Nephron (organoid): ENCODE measurements around the gene PSMB11.

Experiments
- H3K27ac Mint-ChIP-seq, 3 experiments: 2 replicates each; pipeline ENCODE4 v1.8.0; 2020; ENCODE audit warnings: mixed read lengths in 3 of 3, mild to moderate bottlenecking in 2 of 3, moderate library complexity in 1 of 3
- H3K27me3 Mint-ChIP-seq: 2 replicates; pipeline ENCODE4 v1.8.0; 2021; ENCODE audit warnings: low read depth, mild to moderate bottlenecking, moderate library complexity, mixed read lengths
- H3K36me3 Mint-ChIP-seq: 2 replicates; pipeline ENCODE4 v1.8.0; 2020; ENCODE audit warnings: low read depth, mixed read lengths
- H3K4me1 Mint-ChIP-seq: 2 replicates; pipeline ENCODE4 v1.8.0; 2020; ENCODE audit warnings: mixed read lengths
- H3K4me3 Mint-ChIP-seq, 3 experiments: 2 replicates each; pipeline ENCODE4 v1.8.0; 2020; ENCODE audit warnings: mild to moderate bottlenecking in 3 of 3, mixed read lengths in 3 of 3, moderate library complexity in 2 of 3
- H3K9me3 Mint-ChIP-seq: 2 replicates; pipeline ENCODE4 v1.8.0; 2020; ENCODE audit warnings: mixed read lengths
- TF ChIP-seq, protein P1 (sequence below), 3 experiments: fragments of 200-600 bp; sonication (generic); IDR thresholded peaks; one replicate each; pipeline ENCODE4 v1.5.0; 2021; ENCODE audit warnings: antibody characterized with exemption in 3 of 3; ENCODE audit not compliant: unreplicated experiment in 3 of 3

PSMB11 gene

DNA sequence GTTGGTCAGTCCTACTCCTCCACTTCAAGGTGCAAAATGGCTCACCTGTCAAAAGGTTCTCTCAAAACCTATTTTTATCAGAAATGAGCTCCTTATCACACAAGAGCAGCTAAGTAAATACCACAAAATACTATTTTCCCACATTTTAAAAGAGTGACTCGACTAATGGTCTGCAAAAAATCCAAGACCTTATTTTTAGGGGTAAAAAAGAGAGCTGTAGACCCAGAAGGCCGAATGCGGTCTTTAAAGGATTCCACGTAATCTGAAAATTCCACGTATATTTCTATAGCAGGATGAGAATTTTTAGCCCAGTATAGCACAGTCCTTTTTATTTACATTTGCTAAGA, 35.9 kb upstream of the PSMB11 start:
- Mint-ChIP-seq H3K27me3 (no peaks in the 10 kb centered on the region), H3K4me1 (peaks cover 48% of the 10 kb centered on the region), H3K4me3 (peak overlapping the region; percentile 92 to 97 (median 96)), H3K27ac (peak overlapping the region; percentile 99), H3K9me3 (no peaks in the 10 kb centered on the region), H3K36me3 (no peaks in the 10 kb centered on the region)
- TF ChIP-seq, protein P1, sequence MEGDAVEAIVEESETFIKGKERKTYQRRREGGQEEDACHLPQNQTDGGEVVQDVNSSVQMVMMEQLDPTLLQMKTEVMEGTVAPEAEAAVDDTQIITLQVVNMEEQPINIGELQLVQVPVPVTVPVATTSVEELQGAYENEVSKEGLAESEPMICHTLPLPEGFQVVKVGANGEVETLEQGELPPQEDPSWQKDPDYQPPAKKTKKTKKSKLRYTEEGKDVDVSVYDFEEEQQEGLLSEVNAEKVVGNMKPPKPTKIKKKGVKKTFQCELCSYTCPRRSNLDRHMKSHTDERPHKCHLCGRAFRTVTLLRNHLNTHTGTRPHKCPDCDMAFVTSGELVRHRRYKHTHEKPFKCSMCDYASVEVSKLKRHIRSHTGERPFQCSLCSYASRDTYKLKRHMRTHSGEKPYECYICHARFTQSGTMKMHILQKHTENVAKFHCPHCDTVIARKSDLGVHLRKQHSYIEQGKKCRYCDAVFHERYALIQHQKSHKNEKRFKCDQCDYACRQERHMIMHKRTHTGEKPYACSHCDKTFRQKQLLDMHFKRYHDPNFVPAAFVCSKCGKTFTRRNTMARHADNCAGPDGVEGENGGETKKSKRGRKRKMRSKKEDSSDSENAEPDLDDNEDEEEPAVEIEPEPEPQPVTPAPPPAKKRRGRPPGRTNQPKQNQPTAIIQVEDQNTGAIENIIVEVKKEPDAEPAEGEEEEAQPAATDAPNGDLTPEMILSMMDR (IDR thresholded peaks at IDR 0.05; ENCODE audit: unreplicated experiment in 3 of 3): no peak

DNA sequence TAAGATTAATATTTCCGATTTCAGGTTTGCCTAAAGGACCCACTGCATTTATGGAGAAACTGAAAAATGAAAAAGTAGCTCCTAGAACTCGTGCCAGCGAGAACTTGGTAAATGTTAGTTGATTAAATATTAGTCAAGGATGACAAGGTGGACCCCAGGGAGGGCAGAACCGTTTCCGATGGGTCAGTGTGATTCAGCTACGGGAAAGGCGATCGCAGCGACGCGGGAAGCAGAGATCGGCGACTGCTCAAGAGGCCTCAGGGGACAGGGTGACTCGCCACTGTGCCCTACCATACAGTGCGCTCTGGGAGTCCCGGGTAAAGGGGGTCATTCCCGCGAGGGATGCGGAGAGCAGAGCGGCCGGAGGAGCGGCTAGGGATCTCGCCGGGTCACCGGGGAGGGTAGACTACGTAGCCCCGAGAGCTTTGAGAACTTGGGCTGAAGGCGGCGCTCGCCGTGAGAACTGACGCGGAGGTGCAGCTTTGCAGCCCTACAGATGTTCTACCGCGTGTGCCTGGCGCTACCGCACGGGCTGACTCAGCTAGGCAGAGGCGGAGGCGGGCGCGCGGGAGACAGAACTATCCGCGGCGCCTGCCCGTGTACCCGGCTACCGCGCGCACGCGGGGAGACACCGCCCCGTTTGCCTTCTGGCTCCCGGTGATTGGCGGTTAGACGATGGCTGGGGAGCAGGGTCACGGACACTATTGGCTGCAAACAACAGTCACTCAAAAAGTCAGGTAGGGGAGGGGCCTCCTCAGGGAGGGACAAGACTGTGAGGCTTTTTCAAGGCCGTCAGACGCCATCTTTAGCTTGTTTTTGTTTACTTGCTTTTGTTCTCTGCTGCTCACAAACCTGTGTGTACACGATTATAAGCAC, 35.2 kb upstream of the PSMB11 start:
- H3K9me3 Mint-ChIP-seq: no peaks in the 10 kb centered on the region
- peak overlapping the region; percentile 99 for H3K27ac Mint-ChIP-seq
- H3K4me3 Mint-ChIP-seq: peak overlapping the region; percentile 92 to 97 (median 96)
- no peaks in the 10 kb centered on the region for H3K36me3 Mint-ChIP-seq
- TF ChIP-seq, protein P1 (IDR thresholded peaks at IDR 0.05; ENCODE audit: unreplicated experiment in 3 of 3): peak in 1 of 3 experiments; percentile 26
- peaks cover 52% of the 10 kb centered on the region for H3K4me1 Mint-ChIP-seq
- no peaks in the 10 kb centered on the region for H3K27me3 Mint-ChIP-seq

DNA sequence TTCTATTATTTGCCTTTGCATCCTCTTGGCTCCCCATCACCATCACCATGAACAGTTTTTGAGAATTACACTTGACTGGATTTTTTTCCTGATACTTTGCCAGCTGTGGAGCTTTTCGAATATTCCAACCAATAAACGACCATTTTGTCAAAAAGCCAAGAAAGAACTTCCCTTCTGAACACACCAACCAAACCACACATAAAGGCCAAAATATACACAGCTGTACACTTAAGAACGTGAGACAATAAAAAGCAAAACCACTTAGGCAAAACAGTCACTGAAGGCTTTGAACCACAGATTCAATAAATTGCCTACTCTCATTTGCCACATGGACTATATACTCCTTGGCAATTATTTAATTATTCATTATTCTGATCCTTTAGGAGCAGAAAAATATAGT, 33.2 kb upstream of the PSMB11 start:
- TF ChIP-seq, protein P1 (IDR thresholded peaks at IDR 0.05; ENCODE audit: unreplicated experiment in 3 of 3): no peak
- H3K36me3 Mint-ChIP-seq: no peaks in the 10 kb centered on the region

DNA sequence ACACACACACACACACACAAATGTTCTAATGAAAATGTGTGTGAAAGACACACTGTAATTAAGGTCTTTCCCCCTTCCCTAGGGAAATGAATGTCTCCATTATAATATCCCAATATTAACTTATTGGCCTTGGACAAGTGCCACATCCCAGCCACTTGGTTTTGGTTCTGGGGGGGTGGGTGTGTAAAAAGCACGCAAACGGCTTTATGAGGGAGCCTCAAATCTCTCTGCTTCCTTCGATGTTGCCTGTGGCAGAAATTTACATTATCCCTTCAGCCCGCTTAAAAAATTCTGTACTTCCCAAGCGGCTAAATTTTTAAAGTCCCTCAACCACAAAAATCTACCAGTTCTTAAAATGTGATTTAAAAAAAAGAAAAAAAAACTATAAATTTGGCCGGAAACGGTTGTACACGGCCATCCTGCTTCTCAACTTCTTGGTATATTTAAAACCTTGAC, 32.5 kb upstream of the PSMB11 start:
- H3K27me3 Mint-ChIP-seq: no peaks in the 10 kb centered on the region
- no peaks in the 10 kb centered on the region for H3K9me3 Mint-ChIP-seq

More for the DNA sequence above, 33.2 kb upstream of the PSMB11 start:
- Mint-ChIP-seq H3K9me3 (no peaks in the 10 kb centered on the region), H3K4me3 (peak overlapping the region; percentile 47 to 89 (median 69)), H3K4me1 (peaks cover 52% of the 10 kb centered on the region), H3K27me3 (no peaks in the 10 kb centered on the region), H3K27ac (peak overlapping the region; percentile 96 to 99 (median 99))

DNA sequence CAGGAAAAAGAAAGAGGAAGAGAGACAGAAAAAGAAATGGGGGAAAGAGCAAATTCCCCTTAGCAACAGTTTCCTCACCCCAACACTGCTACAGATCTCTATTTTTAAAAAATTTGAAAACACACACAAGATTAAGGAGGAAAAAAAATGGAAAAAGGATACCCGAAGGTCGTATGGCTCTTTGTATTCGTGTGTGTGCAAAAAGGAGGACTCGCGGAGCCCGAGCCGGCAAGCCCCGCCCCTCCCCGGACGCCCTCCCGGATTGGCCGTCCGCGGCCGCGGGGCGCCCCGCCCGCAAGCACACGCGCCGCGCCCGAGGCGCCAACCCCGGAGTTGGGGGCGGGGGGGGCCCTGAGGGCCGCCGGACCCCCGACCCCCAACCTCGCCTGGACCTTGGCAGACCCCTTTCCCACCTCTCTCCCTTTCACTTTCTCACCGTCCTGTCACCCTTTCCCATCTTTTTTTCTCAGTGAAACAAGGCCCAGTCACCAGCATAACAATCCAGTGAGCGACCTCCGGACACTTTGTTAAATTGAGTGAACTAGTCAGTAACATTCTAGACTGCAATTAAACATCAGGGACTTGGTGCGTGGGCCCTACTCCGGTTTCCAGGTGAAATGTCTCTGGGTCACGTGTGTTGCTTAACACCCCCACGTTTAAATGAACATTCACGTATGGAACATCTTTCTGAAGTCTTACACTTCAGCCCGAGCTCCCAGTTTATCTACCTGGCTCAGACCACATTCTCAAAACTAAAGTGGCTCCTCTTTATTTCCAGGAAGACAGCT, 31.9 kb upstream of the PSMB11 start, which contains the start of gene C14orf93:
Gene C14orf93, minus strand, starts transcription at position 205 of the 788 bp plus-strand sequence. CDS start 11,120 bp downstream, outside the sequence.
- TF ChIP-seq, protein P1 (IDR thresholded peaks at IDR 0.05; ENCODE audit: unreplicated experiment in 3 of 3): no peak
- Mint-ChIP-seq H3K27ac (peak within 1 kb of the TSS; percentile 96 to 99 (median 99)), H3K27me3 (no peaks in the 10 kb centered on the region), H3K4me3 (peak within 1 kb of the TSS; percentile 84 to 92 (median 90)), H3K36me3 (no peaks in the 10 kb centered on the region), H3K4me1 (peaks cover 48% of the 10 kb centered on the region), H3K9me3 (no peaks in the 10 kb centered on the region)

More for the DNA sequence above, 32.5 kb upstream of the PSMB11 start:
- H3K4me3 Mint-ChIP-seq: peak overlapping the region; percentile 84 to 92 (median 89)
- H3K4me1 Mint-ChIP-seq: peaks cover 52% of the 10 kb centered on the region
- peak overlapping the region; percentile 96 to 99 (median 99) for H3K27ac Mint-ChIP-seq
- TF ChIP-seq, protein P1 (IDR thresholded peaks at IDR 0.05; ENCODE audit: unreplicated experiment in 3 of 3): no peak
- H3K36me3 Mint-ChIP-seq: no peaks in the 10 kb centered on the region
